Panc1 (cell line): ENCODE measurements around the gene UPF3A. TPM values are rescaled to one million over a fixed set of nuclear protein-coding genes. Genes with fewer than 3 reads are reported as not detected.

Source experiments
- ATAC-seq: fragments of 200-7000 bp; cut with Tn5 transposase; 2 replicates; pipeline ENCODE4 v1.9.1; 2020; ENCODE audit warnings: mild to moderate bottlenecking, moderate library complexity
- BruUV-seq: library from RNA; stranded (reverse); fragments of 400-500 nt; replicated peaks from 2 replicates; lab custom pipeline; 2021; lab: Mats Ljungman, UMichigan
- CTCF ChIA-PET: fragments of 300-600 bp; sonication (Branson Sonifier 250); formaldehyde crosslinking; loops from one replicate; lab custom pipeline; 2022; ENCODE audit warnings: antibody characterized with exemption; lab: Charles Lee
- POLR2A ChIA-PET: fragments of 300-600 bp; sonication (Branson Sonifier 250); formaldehyde crosslinking; loops from one replicate; lab custom pipeline; 2022; ENCODE audit warnings: antibody characterized with exemption; lab: Charles Lee
- DNase-seq: peaks from one replicate; pipeline ENCODE4 v3.0.0-alpha.2; 2010; ENCODE audit warnings: low read depth, low spot score
- H3K27ac ChIP-seq: 2 replicates; pipeline ENCODE4 v1.5.1; 2011; ENCODE audit warnings: mild to moderate bottlenecking, low read length, inconsistent platforms
- H3K27me3 ChIP-seq: fragments of 200-500 bp; sonication (Bioruptor generic); 2 replicates; pipeline ENCODE4 v1.6.0; 2014; ENCODE audit warnings: low read length, inconsistent platforms; ENCODE audit not compliant: control insufficient read depth, insufficient read depth
- H3K36me3 ChIP-seq: fragments of 200-500 bp; sonication (Bioruptor generic); 2 replicates; pipeline ENCODE4 v1.5.1; 2014; ENCODE audit warnings: inconsistent platforms, mild to moderate bottlenecking, low read length, moderate library complexity; ENCODE audit not compliant: control insufficient read depth, insufficient read depth
- H3K4me1 ChIP-seq: 2 replicates; pipeline ENCODE4 v1.5.1; 2011; ENCODE audit warnings: inconsistent platforms, mild to moderate bottlenecking, low read length, moderate library complexity; ENCODE audit not compliant: control insufficient read depth, insufficient read depth
- H3K4me3 ChIP-seq, 2 experiments: 2 replicates each; pipeline ENCODE4 v1.5.1; 2011 to 2012; ENCODE audit warnings: low read depth in 2 of 2, low read length in 2 of 2, mild to moderate bottlenecking in 2 of 2, inconsistent platforms in 1 of 2, moderate library complexity in 1 of 2
- H3K9me3 ChIP-seq: fragments of 200-500 bp; sonication (Bioruptor generic); 2 replicates; pipeline ENCODE4 v1.5.1; 2014; ENCODE audit warnings: low read depth, mild to moderate bottlenecking, inconsistent platforms, low read length, moderate library complexity; ENCODE audit not compliant: control insufficient read depth, insufficient read depth
- CTCF ChIP-seq: fragments of 450-650 bp; IDR thresholded peaks from 2 replicates; pipeline ENCODE4 v1.5.1; 2017; ENCODE audit warnings: mild to moderate bottlenecking
- POLR2AphosphoS5 ChIP-seq: IDR thresholded peaks from 2 replicates; pipeline ENCODE4 v1.6.1; 2012; ENCODE audit warnings: mild to moderate bottlenecking, low read depth, low read length, moderate library complexity
- REST ChIP-seq, 2 experiments: IDR thresholded peaks; 2 replicates each; pipeline ENCODE4 v1.6.1; 2011 to 2012; ENCODE audit warnings: low read depth in 2 of 2, control low read depth in 1 of 2, low read length in 1 of 2, mild to moderate bottlenecking in 1 of 2, moderate library complexity in 1 of 2; ENCODE audit not compliant: insufficient read depth in 1 of 2
- SIN3A ChIP-seq: IDR thresholded peaks from 2 replicates; pipeline ENCODE4 v1.6.1; 2012; ENCODE audit warnings: low read depth, mild to moderate bottlenecking, low read length, moderate library complexity, borderline replicate concordance; ENCODE audit not compliant: insufficient read depth
- TCF7L2 ChIP-seq: IDR thresholded peaks from 2 replicates; pipeline ENCODE4 v1.6.1; 2011; ENCODE audit warnings: mild to moderate bottlenecking, low read depth, low read length, inconsistent platforms
- in situ Hi-C: cut with HindIII; loops from 2 replicates; pipeline ENCODE4 v1.10.0; 2016; ENCODE audit warnings: low sequenced_read_pairs, low pct_unique_long_range_greater_than_20kb
- intact Hi-C: fragments of 100-400 bp; cut with micrococcal nuclease; formaldehyde crosslinking; loops from one replicate; pipeline ENCODE4 v1.10.0; 2022; ENCODE audit not compliant: unreplicated experiment
- total RNA-seq: library from RNA; stranded (reverse); gene quantifications from one replicate; pipeline ENCODE4 v1.2.1, GENCODE V29; 2021; ENCODE audit not compliant: unreplicated experiment

The UPF3A gene
- total RNA-seq, 1 experiment from 2014 or later: 36.3 TPM

GRCh38 chr13:114264886-114265611, 16.4 kb upstream of the UPF3A start:
- TF ChIP-seq SIN3A (no peak), REST (IDR thresholded peaks at IDR 0.05; ENCODE audit: insufficient read depth in 1 of 2, low read depth in 2 of 2, low read length in 1 of 2) (no peak), TCF7L2 (no peak), POLR2AphosphoS5 (no peak), CTCF (no peak)
- no peak overlapping the region for H3K27ac ChIP-seq
- ATAC-seq (no peak), DNase-seq (no peak)
- intact Hi-C loops: no loop called here
- H3K4me1 ChIP-seq: no peaks in the 10 kb centered on the region
- H3K4me3 ChIP-seq: no peak overlapping the region
- peaks cover 20% of the 10 kb centered on the region for H3K36me3 ChIP-seq
- H3K27me3 ChIP-seq: no peaks in the 10 kb centered on the region
- ChIA-PET CTCF (no interaction called here), POLR2A (no interaction called here)
- no TSS peak for BruUV-seq
- H3K9me3 ChIP-seq: no peaks in the 10 kb centered on the region
- in situ Hi-C loops: no loop called here

- H3K4me1 ChIP-seq: no peaks in the 10 kb centered on the region
- ChIA-PET CTCF (no interaction called here), POLR2A (no interaction called here)
- H3K36me3 ChIP-seq: peaks cover 20% of the 10 kb centered on the region
- intact Hi-C loops: no loop called here
- no peak overlapping the region for H3K4me3 ChIP-seq
- no peak for DNase-seq
- TF ChIP-seq SIN3A (no peak), POLR2AphosphoS5 (no peak), REST (IDR thresholded peaks at IDR 0.05; ENCODE audit: insufficient read depth in 1 of 2, low read depth in 2 of 2, low read length in 1 of 2) (no peak), TCF7L2 (no peak), CTCF (no peak)
- no peak for ATAC-seq
- H3K27ac ChIP-seq: no peak overlapping the region
- no TSS peak for BruUV-seq
- no peaks in the 10 kb centered on the region for H3K27me3 ChIP-seq
- in situ Hi-C loops: no loop called here
- no peaks in the 10 kb centered on the region for H3K9me3 ChIP-seq
Observed at GRCh38 chr13:114266241-114266640, 15.2 kb upstream of the UPF3A start.
